22Rv1 (cell line): ENCODE data around the gene OR2T6.

Experiments used
- H3K27ac ChIP-seq: fragments of 450-650 bp; 2 replicates; pipeline ENCODE4 v1.5.1; 2017
- CTCF ChIP-seq: fragments of 450-650 bp; IDR thresholded peaks from 2 replicates; pipeline ENCODE4 v1.5.1; 2017; ENCODE audit warnings: mild to moderate bottlenecking
- ZFX ChIP-seq: fragments of 450-650 bp; IDR thresholded peaks from 2 replicates; pipeline ENCODE4 v1.6.1; 2017; ENCODE audit warnings: antibody characterized with exemption, borderline replicate concordance

Gene OR2T6

GRCh38 chr1:248375446-248375845, at the start of gene OR2T6:
TSS of gene OR2T6 (plus strand) at chr1:248375746. CDS start at chr1:248387609, 11,863 bp downstream.
- H3K27ac ChIP-seq: no peak within 1 kb of the TSS
- TF ChIP-seq CTCF: no peak
- no peak for TF ChIP-seq ZFX

GRCh38 chr1:248343451-248343850, 32.1 kb upstream of the OR2T6 start:
- no peak overlapping the region for H3K27ac ChIP-seq
- no peak for TF ChIP-seq CTCF
- no peak for TF ChIP-seq ZFX

GRCh38 chr1:248348475-248348874, 27.1 kb upstream of the OR2T6 start, which contains the start of gene OR14C36:
TSS of gene OR14C36 (plus strand) at chr1:248348775. CDS start at chr1:248348775, 0 bp downstream.
- TF ChIP-seq CTCF (no peak), ZFX (no peak)
- no peak within 1 kb of the TSS for H3K27ac ChIP-seq

GRCh38 chr1:248359415-248359814, 16.1 kb upstream of the OR2T6 start:
- no peak overlapping the region for H3K27ac ChIP-seq
- TF ChIP-seq CTCF: no peak
- TF ChIP-seq ZFX: no peak

- TF ChIP-seq CTCF (no peak), ZFX (no peak)
- no peak within 1 kb of the TSS for H3K27ac ChIP-seq
These were observed 14.3 kb upstream of the OR2T6 start, which contains the start of gene OR2T4 for GRCh38 chr1:248361121-248361715. TSS of gene OR2T4 (plus strand) at chr1:248361665. CDS start at chr1:248361665, 0 bp downstream.

GRCh38 chr1:248366609-248367008, 8.9 kb upstream of the OR2T6 start:
- H3K27ac ChIP-seq: no peak overlapping the region
- TF ChIP-seq ZFX (no peak), CTCF (no peak)

GRCh38 chr1:248372394-248372793, 3.2 kb upstream of the OR2T6 start:
- TF ChIP-seq CTCF (no peak), ZFX (no peak)
- H3K27ac ChIP-seq: no peak overlapping the region
